ENCODE measurements around the gene PDK3. TPM values are rescaled to one million over a fixed set of nuclear protein-coding genes. Genes with fewer than 3 reads are reported as not detected.

Gene PDK3
- total RNA-seq, 1 donor from 2014 or later, result 5.2 TPM

DNA sequence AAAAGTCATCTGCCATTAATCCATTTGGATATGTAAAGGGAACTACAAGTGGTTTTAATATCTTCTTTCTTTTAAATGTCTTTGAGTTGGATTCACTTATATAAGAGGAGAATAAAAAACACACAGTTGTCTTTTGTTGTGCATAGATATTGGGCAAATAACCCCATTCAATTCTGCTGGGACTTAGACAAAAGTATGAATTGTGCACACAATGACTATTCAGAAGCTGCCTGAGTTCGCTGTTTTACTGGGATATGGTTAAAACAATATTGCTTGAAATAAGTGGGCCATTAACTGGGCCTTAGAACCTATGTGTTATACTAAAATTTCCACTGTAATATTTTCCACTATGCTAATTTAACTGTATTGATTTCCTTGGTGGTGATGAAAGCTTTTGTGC is 110.4 kb downstream of the PDK3 start:
- Histone ChIP-seq H3K27me3 (ENCODE audit: control insufficient read depth, insufficient read depth, low read length) (no peaks in the 10 kb centered on the region), H3K4me3 (ENCODE audit: low read depth, low read length) (no peak overlapping the region)

GRCh38 chrX:24577091-24577490 is 112.0 kb downstream of the PDK3 start:
- TF ChIP-seq, protein P1, sequence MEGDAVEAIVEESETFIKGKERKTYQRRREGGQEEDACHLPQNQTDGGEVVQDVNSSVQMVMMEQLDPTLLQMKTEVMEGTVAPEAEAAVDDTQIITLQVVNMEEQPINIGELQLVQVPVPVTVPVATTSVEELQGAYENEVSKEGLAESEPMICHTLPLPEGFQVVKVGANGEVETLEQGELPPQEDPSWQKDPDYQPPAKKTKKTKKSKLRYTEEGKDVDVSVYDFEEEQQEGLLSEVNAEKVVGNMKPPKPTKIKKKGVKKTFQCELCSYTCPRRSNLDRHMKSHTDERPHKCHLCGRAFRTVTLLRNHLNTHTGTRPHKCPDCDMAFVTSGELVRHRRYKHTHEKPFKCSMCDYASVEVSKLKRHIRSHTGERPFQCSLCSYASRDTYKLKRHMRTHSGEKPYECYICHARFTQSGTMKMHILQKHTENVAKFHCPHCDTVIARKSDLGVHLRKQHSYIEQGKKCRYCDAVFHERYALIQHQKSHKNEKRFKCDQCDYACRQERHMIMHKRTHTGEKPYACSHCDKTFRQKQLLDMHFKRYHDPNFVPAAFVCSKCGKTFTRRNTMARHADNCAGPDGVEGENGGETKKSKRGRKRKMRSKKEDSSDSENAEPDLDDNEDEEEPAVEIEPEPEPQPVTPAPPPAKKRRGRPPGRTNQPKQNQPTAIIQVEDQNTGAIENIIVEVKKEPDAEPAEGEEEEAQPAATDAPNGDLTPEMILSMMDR (IDR thresholded peaks at IDR 0.05; ENCODE audit: insufficient read depth, low read length, poor library complexity, severe bottlenecking), result no peak
- no peak for DNase-seq (ENCODE audit: low read depth)
- no peak overlapping the region for H3K4me3 ChIP-seq (ENCODE audit: low read depth, low read length)
- H3K27me3 ChIP-seq (ENCODE audit: control insufficient read depth, insufficient read depth, low read length), result no peaks in the 10 kb centered on the region
- H3K36me3 ChIP-seq (ENCODE audit: control insufficient read depth, insufficient read depth, low read length), result no peaks in the 10 kb centered on the region

More for the DNA sequence above, 110.4 kb downstream of the PDK3 start:
- H3K36me3 ChIP-seq (ENCODE audit: control insufficient read depth, insufficient read depth, low read length), result no peaks in the 10 kb centered on the region
- TF ChIP-seq, protein P1 (IDR thresholded peaks at IDR 0.05; ENCODE audit: insufficient read depth, low read length, poor library complexity, severe bottlenecking), result no peak
- DNase-seq (ENCODE audit: low read depth), result no peak

Other genes starting within 250 kb of the PDK3 start
- gene SUPT20HL2, start 151.2 kb upstream of the PDK3 start, total RNA-seq, result not detected in 2 replicates
- gene SUPT20HL1, start 104.6 kb upstream of the PDK3 start, total RNA-seq, result not detected in 2 replicates
- 1.8 and 2.0 TPM in 2 replicates for gene PCYT1B, start 182.1 kb downstream of the PDK3 start, total RNA-seq
- 5.1 and 6.2 TPM in 2 replicates for gene POLA1, start 228.6 kb downstream of the PDK3 start, total RNA-seq